ENCODE results near the gene GPATCH3.

GRCh38 chr1:26854906-26855305 lies 45.4 kb downstream of the GPATCH3 start:
- no peak for TF ChIP-seq EZH2 (IDR thresholded peaks at IDR 0.05; ENCODE audit: insufficient read depth, poor library complexity, severe bottlenecking)
- TF ChIP-seq EZH2phosphoT487 (IDR thresholded peaks at IDR 0.05; ENCODE audit: insufficient read depth, low read depth) = no peak

Data from GM23248 (cell line).